ENCODE measurements around the gene ZSWIM3. TPM values are rescaled to one million over a fixed set of nuclear protein-coding genes. Genes with fewer than 3 reads are reported as not detected.
A peak's percentile ranks its signal among the peaks of the same experiment; 100 is the strongest.

ZSWIM3 gene
- total and polyA plus RNA-seq, 2 of the 13 experiments (the other 11 are each of a cell fraction or from before 2014, with no cell fraction given) = 5.2 to 5.8 TPM

- TF ChIP-seq ZBTB39 (CRISPR knock-in tag; IDR thresholded peaks at IDR 0.05) = no peak
- TF ChIP-seq RFXAP (CRISPR knock-in tag; IDR thresholded peaks at IDR 0.05; ENCODE audit: borderline replicate concordance) = peak; percentile 95
- no peak for TF ChIP-seq ZNF850 (CRISPR knock-in tag; conservative IDR thresholded peaks at IDR 0.05)
- TF ChIP-seq MLX (CRISPR knock-in tag; IDR thresholded peaks at IDR 0.05) = 0 out of 2 replicates have a peak, but pooled peaks have one; percentile 47
- 0 out of 2 replicates have a peak, but pooled peaks have one; percentile 31 for TF ChIP-seq PATZ1 (CRISPR knock-in tag; IDR thresholded peaks at IDR 0.05)
- TF ChIP-seq SIN3B (IDR thresholded peaks at IDR 0.05; ENCODE audit: low read length) = peak; percentile 84
- TF ChIP-seq ZNF549 (CRISPR knock-in tag; IDR thresholded peaks at IDR 0.05) = no peak
- TF ChIP-seq ZGPAT (CRISPR knock-in tag; IDR thresholded peaks at IDR 0.05) = peak; percentile 85
- TF ChIP-seq HNRNPLL (IDR thresholded peaks at IDR 0.05; ENCODE audit: low read depth, low read length, poor library complexity, severe bottlenecking) = no peak
- 0 out of 2 replicates have a peak, but pooled peaks have one; percentile 27 for TF ChIP-seq ATF3 (CRISPR knock-in tag; IDR thresholded peaks at IDR 0.05)
- no peak for TF ChIP-seq ELK4 (CRISPR knock-in tag; IDR thresholded peaks at IDR 0.05; ENCODE audit: borderline replicate concordance)
- TF ChIP-seq ARNT (IDR thresholded peaks at IDR 0.05) = no peak
- peak; percentile 81 for TF ChIP-seq TEAD3 (CRISPR knock-in tag; optimal IDR thresholded peaks at IDR 0.05; ENCODE audit: borderline replicate concordance)
- no peak for TF ChIP-seq ZNF121 (CRISPR knock-in tag; IDR thresholded peaks at IDR 0.05)
- peak; percentile 94; the same call in 2 of the 3 replicates for TF ChIP-seq MXI1 (IDR thresholded peaks at IDR 0.05; ENCODE audit: borderline replicate concordance, low read depth, low read length)
- peak; percentile 56 for TF ChIP-seq PRDM10 (CRISPR knock-in tag; IDR thresholded peaks at IDR 0.05; ENCODE audit: low read depth)
- peak; percentile 84 for TF ChIP-seq PHF20 (CRISPR knock-in tag; IDR thresholded peaks at IDR 0.05)
These were observed 23.8 kb downstream of the ZSWIM3 start, which contains the start of gene ZSWIM1 (continued) for GRCh38 chr20:45880988-45881788.

Data from HepG2 (cell line).